Head of caudate nucleus (tissue), 42 donors: ENCODE results near the gene MUSK.
A peak's percentile ranks its signal among the peaks of the same experiment; 100 is the strongest.
"Not testable (repeated sequence)": the region's sequence is repeated elsewhere in the genome, so short reads cannot be mapped to it uniquely, and the experiment has no call there.

ENCODE experiments used
- DNase-seq, 42 donors: peaks; one replicate each; pipeline versions ENCODE4 v3.0.0 to v3.0.0-alpha.2; 2020 to 2021; ENCODE audit warnings: mixed read lengths in 7 of 42
- intact Hi-C: fragments of 100-400 bp; cut with DNase I; formaldehyde crosslinking; loops from one replicate; pipeline ENCODE4 v1.15.0; 2022

Gene MUSK

DNA sequence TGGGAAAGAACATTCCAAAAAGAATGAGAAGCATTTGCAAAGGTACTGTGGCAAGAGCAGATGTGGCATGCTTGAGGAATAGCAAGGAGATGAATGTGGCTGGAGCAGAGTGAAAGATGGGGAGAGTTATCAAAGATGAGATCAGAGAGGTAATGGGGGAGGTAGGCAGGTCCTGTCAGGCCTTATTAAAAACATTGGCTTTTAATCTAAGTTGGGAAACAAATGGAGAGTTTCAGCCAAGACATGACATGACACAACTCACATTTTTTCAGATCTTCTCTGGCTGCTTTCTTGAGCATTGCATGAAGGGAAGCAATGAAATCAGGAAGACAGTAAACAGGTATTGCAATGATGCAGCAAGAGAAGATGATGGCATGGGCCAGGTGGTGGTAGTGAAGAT is 120.3 kb downstream of the MUSK start:
- DNase-seq: no peak
- intact Hi-C loops: no loop called here

DNA sequence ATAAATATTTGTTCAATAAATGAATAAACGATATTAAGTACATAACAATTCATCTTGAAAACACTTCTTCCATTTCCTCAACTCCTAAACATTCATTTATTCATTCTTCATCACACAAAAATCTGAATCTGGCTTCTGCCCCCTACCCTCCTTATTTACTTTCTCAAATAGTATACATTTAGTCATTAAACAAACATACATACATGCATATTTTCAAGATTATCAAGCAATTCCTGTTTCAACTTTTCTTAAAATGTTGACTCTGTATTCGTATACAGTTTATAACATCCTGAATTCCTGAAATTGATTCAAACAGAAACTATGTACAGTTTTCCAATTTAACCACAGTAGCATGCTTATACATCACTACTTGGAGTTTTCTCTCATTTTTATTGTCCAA is 129.0 kb downstream of the MUSK start:
- intact Hi-C loops: no loop called here
- DNase-seq: no peak

DNA sequence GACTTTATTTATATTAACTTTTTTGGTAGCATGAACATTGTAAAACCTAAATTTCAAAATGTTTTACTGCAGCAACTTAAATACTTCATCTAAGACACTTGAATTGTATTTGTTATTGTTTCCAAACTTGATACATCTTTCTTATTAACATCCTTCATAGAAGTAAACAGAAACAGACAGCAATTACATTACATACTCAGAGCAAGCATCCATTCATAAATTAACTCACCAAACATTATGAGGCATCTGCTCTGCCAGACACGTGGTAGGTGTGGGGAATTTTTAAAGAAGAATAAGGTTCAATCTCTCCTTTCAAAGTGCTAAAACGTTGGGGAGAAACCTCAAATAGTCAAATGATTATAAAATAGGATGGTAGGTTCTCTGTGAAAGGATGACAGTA is 130.8 kb downstream of the MUSK start:
- intact Hi-C loops: no loop called here

DNA sequence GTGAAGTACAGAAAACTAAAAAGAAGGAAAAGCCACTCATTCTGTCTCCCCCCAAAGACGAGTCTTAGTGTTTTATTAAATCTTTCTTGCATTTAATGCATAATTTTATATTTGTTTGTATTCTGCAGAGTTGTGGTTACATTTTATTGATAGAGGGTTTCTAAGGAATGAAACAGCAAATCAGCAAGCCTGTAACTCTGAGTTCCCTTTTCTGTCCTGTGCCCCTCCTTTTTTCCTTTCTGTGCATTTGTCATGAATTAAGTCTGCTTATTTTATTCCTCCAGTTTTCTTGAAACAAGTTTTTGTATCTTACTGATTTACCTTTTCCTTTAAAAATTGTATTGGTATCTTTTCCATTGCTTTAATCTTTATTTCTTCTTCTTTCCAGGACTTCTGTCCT is 132.8 kb downstream of the MUSK start:
- intact Hi-C loops: no loop called here

More for the DNA sequence above, 130.8 kb downstream of the MUSK start:
- no peak for DNase-seq

DNA sequence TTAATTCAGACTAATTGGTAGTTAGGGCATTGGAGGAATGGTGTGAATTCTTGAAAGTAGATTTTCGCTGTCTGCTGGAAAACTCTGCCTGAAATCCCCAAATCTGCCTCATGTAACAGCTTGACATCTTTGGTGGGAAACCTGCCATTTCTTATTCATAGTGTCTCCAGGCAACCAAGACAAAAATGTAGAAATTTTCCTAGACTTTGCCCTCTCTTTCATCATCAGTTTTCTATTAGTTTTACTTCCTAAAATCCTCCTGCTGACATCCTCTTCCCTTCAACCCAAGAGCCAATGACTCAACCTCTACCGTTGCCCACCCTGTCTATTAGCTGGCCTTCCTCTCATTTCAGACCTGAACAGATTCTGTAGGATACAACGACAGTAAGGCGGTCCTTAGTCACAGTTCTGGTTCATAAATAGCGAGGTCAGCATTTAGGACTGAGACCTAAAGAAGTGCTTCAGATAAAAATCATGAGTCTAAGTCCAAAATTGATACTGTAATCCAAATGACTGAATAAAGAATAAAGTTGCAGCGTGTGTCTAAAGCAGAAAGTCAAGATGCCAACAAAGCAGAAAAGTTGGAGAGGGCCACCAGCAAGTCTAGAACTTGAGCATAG is 133.9 kb downstream of the MUSK start:
- intact Hi-C loops: no loop called here
- no peak for DNase-seq

More for the DNA sequence above, 132.8 kb downstream of the MUSK start:
- DNase-seq: no peak

DNA sequence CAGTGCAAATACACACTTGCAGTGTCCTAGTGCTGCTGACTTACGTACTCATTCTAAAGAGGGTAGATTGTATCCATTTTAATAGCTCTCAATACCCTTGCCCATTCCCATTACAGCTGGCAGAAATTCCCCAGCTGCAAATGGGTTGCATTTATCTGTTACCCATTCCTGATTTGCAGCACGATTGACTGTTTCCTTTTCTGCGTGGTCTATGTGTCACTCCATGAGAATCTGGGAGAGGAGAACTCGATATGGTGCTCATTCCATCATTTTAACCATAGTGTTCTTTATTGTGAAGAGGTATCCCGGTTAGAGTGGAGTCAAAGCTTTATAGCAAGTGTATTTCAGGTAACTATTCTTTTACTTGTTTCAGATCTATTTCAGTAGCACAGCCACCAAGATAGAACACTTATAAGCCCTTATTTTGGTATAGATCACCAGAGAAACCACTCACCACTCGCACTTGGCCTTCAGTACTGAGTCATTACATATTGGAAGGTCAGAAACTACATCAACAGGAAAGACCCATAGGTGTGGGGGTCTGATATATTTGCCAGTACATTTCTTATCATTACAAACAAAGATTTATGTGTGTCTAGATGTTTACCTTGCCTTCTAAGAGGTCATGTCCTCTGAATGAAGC is 139.5 kb downstream of the MUSK start:
- DNase-seq: no peak
- intact Hi-C loops: no loop called here

DNA sequence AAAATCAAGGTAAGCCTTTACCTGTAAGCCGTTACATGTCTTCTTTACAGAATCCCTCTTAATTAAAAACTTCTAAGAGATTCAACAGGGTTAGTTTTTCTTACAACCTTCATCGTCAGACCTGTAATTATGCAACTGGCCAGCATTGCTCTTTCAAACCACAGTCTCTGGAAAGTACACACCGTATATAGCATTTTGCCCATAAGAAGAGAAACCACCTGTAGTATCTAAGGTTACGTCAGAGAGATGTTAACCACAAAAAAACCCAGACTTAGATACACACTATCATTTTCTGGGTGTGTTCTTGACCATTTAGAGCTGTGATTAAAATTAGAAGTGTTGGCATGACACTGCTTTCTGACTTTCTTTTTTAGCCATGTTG is 140.0 kb downstream of the MUSK start:
- intact Hi-C loops: no loop called here
- no peak for DNase-seq

DNA sequence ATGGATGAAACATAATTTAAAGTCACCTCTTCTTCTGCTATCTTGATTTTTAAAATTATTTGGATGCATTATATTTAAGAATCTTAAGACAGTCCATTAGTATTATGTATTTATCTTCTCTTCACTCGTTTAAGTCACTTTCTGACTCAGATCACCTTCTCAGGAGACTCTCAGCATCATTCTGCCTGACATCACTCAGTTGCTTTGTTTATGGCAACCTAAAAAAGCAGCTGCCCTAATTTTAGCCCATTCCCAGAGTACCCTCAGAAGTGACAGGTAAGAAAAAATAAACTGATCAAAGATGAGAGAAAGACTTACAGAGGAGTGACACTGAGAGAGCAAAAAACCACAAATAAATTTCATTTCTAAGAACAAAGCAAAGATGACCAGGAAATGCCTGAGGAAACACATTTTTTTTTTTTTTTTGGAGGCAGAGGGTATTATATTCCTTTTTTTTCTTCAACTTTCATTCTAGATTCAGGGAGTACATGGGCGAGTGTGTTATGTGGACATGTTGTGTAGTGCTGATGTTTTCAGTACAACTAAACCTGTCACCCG is 140.5 kb downstream of the MUSK start:
- DNase-seq: no peak
- intact Hi-C loops: no loop called here

DNA sequence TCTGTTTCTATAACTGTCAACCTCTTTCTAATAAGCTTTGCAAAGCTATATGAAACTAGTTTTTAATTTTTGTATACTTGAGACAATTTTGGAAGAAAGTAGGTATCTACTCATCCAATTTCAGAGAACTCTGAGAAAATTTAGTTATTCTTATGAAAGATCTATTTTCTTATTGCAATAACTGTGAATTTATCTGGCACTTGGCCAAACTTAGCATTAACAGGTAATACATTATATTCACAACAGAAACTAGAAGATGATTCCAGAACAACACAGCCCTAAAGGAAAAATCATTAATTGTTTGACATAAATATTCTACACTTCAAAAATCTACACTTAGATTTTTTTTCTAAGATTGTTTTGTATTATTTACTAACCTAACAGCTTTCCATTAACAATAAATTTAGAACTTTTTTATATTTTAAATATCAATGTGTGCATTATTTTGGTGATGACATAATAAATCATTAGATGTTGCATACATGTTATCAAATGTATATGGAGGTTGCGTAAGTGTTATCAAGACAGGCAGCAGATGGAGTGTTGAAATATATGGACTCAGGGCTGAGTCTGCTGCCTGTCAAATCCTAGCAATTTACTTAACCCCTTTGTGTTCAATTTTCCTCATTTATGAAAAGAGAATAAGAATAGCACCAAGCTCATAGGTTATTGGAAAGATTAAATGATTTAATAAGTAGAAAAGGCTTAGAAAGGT is 141.8 kb downstream of the MUSK start:
- no peak for DNase-seq
- intact Hi-C loops: no loop called here

DNA sequence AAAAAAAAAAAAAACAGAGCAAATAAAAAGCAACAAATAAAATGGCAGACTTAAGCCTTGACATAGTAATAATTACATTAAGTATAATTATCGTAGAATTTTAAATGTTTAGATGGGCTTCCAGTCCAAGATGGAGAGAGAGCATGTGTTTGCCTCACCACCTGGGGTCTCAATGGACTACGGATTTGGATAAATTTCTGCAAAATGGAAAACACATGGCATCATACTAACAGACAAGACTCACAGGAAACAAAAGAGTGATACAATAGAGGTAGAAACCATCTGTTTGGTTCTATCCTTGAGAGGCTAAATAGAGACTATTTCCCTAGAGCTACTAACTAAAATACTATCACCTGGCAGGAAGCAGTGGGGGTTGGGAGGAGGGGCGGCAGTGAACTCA is 144.3 kb downstream of the MUSK start:
- no peak for DNase-seq
- intact Hi-C loops: no loop called here

DNA sequence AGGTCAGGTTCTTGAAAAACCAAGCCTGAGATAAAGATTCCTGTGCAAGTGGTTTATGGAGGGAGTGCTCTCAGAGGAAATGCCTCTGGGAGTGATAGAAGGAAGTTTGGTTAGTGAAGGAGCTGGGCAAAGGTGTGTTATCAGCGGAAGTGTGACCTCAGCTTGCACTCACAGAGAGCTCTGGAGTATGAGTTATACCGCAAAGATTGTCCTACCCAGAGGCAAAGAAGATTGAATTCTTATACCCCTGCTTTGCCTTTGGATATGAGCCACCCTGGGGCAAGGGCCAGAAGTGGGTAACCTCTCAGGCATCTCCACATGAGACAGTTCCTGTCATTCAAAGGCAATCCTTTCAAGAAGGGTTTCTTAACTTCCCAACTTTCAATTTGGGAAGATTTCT is 145.6 kb downstream of the MUSK start:
- no peak for DNase-seq
- intact Hi-C loops: no loop called here

DNA sequence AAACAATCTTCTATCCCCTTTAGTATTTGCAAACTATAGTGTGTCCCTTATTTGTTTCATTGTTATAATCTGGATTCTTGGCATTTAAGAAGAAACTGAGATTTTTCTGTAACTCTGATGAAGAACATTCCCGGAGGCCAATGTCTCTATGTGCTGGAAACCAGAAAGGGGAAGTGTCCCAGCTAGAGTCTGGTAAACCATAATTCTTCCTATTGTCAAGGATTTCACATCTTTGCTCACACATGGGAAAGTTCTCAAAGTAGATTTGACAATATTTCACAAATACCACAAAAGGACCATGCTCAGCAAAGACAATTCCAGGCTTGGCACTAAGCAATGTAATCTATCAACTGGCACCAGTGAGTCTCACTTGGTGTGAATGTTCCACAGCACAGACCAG is 146.8 kb downstream of the MUSK start:
- DNase-seq: no peak
- intact Hi-C loops: no loop called here

DNA sequence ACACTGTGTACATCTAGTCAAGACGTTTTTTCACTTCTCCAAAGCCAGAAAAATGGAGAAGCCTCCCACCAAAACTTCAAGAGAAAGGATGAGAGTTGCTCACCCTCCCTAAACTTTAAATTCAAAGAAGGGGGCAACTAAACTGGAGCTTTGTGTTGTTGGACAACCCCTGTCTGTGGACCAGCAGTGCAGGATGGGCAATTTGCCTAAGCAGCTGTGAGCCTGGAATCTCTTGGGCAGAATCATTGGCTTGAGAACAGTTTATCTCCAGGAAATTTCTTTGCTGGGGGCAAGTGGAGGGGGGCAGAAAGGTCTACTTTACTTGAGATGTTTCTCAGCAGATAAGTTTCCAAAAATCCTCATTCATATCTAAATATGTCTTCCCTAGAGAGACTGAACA is 151.8 kb downstream of the MUSK start:
- intact Hi-C loops: no loop called here

DNA sequence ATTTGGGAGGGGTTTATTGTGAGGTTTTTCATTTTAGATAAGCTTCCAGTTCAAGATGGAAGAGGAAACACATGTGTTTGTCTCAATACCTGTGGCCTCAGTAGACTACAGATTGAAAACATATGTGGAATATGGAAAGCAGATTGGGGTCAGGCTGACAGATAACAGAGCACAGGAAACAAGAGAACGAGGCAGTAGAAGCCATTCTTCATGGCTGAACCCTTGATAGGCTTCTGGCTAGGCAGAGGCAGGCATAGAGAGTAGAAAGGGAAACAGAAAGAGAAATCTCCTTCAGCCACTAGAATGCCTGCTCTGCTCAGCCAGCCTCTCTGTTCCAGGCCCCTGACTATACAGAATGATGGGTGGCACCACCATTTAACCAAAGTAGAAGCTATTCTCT is 152.5 kb downstream of the MUSK start:
- no peak for DNase-seq
- intact Hi-C loops: no loop called here

More for the DNA sequence above, 151.8 kb downstream of the MUSK start:
- peak in 35 of 42 donors; percentile 13 to 80 (median 47) for DNase-seq

DNA sequence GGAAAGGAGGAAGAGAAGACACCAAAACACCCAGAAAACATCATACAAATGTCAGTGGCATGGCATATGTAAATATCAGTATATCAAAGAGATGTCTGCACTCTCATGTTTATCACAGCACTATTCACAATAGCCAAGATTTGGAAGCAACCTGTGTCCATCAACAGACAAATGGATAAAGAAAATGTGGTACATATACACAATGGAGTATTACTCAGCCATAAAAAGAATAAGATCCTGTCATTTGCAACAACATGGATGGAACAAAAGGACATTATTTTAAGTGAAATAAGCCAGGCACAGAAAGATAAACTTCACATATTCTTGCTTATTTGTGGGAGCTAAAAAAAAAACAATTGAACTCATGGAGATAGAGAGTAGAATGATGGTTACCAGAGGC is 156.5 kb downstream of the MUSK start:
- DNase-seq, intact Hi-C loops: not testable (repeated sequence)

DNA sequence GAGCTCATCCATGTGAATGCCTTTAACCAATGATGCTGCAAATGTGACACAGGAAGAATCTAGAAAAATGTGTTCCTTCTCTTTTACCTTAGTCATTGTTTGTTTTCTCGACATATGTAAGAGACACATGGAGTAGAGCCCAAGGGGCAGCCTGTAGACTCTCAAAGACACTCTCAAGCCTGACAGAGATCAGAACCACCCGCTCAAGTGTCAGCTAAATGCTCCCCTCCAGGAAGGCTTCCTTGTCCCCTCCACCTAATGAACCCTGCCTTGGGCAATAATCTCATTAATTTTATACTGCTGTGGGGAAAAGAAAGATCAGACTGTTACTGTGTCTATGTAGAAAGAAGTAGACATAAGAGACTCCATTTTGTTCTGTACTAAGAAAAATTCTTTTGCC is 157.4 kb downstream of the MUSK start:
- DNase-seq: no peak

DNA sequence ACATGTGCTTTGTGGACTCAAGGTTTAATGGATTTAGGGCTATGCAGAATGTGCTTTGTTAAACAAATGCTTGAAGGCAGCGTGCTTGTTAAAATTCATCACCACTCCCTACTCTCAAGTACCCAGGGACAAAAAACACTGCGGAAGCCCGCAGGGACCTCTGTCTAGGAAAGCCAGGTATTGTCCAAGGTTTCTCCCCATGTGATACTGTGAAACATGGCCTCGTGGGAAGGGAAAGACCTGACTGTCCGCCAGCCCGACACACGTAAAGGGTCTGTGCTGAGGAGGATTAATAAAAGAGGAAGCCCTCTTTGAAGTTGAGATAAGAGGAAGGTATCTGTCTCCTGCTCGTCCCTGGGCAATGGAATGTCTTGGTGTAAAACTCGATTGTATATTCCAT is 157.8 kb downstream of the MUSK start:
- DNase-seq, intact Hi-C loops: not testable (repeated sequence)

More for the DNA sequence above, 157.4 kb downstream of the MUSK start:
- intact Hi-C loops: no loop called here

DNA sequence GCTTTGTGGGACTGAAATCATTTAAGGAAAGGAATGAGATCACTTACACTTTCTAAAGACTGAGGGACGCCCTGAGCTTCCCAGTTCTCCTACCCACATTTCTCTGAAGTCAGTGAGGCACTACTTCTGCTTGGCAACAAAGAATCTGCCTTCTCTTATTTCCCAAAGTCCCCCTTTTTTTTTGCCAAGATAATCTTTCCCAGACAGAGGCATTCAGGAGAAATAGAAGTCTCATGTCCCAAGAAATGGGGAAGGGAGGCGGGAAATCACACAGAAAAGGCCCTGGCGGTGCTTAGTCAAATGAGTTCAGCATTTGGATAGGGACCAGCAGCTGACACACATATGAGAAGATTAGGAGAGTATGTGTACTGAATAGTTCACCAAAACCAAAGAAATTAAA is 159.7 kb downstream of the MUSK start:
- DNase-seq: peak in 33 of 42 donors; percentile 6 to 81 (median 44)
- intact Hi-C loops: no loop called here

DNA sequence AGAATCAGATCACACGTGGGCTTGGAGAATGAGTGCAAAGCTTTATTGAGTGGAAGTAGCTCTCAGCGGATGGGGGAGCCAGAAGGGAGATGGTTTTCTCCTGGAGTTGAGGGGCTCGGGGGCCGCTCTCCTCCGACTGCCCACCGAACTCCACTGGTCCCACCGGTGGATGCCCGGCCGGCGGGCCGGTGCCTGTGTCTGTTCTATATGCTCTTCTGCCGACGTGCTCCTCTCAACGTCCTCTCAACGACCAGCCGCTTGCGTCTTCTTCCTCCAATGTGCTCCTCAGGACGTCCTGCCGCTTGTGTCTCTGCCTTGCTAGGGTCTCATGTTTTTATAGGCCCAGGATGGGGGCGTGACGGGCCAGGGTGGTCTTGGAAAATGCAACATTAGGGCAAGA is 161.9 kb downstream of the MUSK start:
- intact Hi-C loops: no loop called here
- DNase-seq: no peak

DNA sequence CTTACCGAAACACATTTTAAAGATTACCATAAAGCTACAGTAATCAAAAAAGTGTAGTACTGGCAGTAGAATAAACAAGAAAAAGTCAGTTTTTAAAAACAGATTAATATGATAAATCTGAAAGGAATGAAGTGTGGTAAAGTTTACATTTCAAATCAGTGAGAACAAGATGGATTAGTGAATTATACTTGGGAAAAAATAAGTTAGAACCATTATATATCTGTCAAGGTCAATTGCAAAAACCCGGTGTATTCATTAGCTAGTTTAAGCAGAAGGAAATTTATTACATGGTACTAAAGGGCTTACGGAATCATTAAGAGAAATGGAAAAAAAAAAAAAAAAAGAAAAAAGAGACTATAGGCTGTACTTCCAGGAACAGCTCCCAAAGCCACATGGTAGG is 164.3 kb downstream of the MUSK start:
- no peak for DNase-seq
- intact Hi-C loops: no loop called here
